ENCODE measurements around the gene C1QB.

The C1QB gene

DNA sequence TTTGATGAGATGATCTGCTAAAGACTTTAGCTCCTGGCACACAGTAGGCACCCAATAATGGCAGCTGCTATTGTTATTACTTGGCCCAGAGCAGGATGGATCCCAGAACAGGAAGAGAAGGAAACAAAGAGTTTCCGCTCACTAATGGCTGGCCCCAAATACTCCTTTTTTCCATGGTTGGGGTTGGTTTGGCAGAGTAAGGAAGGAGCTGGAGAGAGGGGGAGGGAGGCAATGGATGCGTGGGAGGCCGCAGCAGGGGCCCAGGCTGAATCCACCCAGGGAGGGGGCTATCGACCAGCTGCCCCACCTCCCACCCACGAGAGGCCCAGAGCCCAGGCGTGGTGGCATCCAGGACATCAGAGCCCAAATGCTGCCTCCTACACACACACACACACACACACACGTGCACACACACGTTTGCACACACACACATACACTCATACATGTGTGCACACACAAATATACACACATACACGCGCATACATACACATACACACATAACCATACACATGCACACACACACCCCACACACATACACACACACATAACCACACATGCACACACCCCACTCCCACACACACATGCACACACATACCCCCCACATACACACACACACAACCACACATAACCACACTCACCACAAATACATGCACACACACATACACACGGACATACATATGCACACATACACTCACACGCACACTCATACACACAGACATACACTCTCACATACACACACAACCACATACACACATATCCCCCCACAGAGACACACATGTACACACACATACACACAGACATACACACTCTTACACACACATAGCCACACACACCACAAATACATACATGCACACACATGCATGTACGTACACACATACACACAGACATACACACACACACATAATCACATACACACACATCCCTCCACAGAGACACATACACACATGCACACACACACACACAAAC is 25.2 kb downstream of the C1QB start:
- no peak for DNase-seq (ENCODE audit: low read depth)
- TF ChIP-seq CTCF (IDR thresholded peaks at IDR 0.05; ENCODE audit: low read length, missing control alignments): no peak
- H3K4me3 ChIP-seq (replicated peaks; ENCODE audit: low read depth, low read length): no peak overlapping the region

- no peak overlapping the region for H3K4me3 ChIP-seq (replicated peaks; ENCODE audit: low read depth, low read length)
- no peak for TF ChIP-seq CTCF (IDR thresholded peaks at IDR 0.05; ENCODE audit: low read length, missing control alignments)
- no peak for DNase-seq (ENCODE audit: low read depth)
Measured at GRCh38 chr1:22680726-22681125, 27.7 kb downstream of the C1QB start.

- no peak for DNase-seq (ENCODE audit: low read depth)
- H3K4me3 ChIP-seq (replicated peaks; ENCODE audit: low read depth, low read length): no peak overlapping the region
- no peak for TF ChIP-seq CTCF (IDR thresholded peaks at IDR 0.05; ENCODE audit: low read length, missing control alignments)
Measured at GRCh38 chr1:22681556-22682276, 28.7 kb downstream of the C1QB start.

GRCh38 chr1:22683547-22683946 is 30.5 kb downstream of the C1QB start:
- no peak for DNase-seq (ENCODE audit: low read depth)
- TF ChIP-seq CTCF (IDR thresholded peaks at IDR 0.05; ENCODE audit: low read length, missing control alignments): no peak
- no peak overlapping the region for H3K4me3 ChIP-seq (replicated peaks; ENCODE audit: low read depth, low read length)

GRCh38 chr1:22685591-22686059 is 32.6 kb downstream of the C1QB start:
- H3K4me3 ChIP-seq (replicated peaks; ENCODE audit: low read depth, low read length): no peak overlapping the region
- peak; percentile 34 for DNase-seq (ENCODE audit: low read depth)
- no peak for TF ChIP-seq CTCF (IDR thresholded peaks at IDR 0.05; ENCODE audit: low read length, missing control alignments)

DNA sequence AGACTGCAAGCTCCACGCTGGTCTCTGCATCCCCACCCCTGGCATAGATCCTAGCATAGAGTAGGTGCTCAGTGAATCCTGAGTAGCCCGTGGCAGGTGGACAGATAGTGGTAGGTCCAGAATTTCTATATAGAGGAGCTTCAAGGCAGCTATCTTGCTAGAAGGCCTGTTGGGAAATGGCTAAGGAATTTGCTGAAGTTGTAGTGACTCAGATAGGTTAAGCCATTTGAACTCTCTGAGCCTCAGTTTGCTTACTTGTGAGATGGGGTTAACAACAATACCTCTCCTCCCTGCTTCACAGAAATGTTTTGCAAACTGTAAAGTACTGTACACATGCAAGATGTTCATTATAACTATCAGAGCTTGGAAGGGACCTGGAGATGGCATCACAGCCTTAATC is 34.2 kb downstream of the C1QB start:
- no peak for DNase-seq (ENCODE audit: low read depth)
- no peak overlapping the region for H3K4me3 ChIP-seq (replicated peaks; ENCODE audit: low read depth, low read length)
- no peak for TF ChIP-seq CTCF (IDR thresholded peaks at IDR 0.05; ENCODE audit: low read length, missing control alignments)
